Measurements from ENCODE around the gene NRCAM.

DNA sequence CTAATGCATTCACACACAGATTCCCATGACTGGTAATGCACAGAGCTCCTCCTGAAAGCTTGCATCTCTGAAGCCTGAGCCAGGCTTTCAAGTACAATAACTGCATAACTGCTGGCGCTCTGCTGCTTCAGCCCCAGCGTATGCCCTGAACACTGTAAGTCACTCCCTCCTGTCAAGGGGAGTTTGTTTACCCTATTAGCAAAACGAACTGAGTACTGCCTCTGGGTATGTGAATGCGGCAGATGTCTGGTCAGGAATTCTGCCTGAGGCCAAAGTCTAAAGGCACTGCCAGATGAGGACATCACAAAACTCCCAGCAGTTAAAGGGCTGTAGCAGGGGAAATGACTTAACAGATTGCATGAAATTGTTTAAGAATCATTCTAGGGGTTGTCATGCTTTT lies 97.7 kb downstream of the NRCAM start:
- TF ChIP-seq, protein P1, sequence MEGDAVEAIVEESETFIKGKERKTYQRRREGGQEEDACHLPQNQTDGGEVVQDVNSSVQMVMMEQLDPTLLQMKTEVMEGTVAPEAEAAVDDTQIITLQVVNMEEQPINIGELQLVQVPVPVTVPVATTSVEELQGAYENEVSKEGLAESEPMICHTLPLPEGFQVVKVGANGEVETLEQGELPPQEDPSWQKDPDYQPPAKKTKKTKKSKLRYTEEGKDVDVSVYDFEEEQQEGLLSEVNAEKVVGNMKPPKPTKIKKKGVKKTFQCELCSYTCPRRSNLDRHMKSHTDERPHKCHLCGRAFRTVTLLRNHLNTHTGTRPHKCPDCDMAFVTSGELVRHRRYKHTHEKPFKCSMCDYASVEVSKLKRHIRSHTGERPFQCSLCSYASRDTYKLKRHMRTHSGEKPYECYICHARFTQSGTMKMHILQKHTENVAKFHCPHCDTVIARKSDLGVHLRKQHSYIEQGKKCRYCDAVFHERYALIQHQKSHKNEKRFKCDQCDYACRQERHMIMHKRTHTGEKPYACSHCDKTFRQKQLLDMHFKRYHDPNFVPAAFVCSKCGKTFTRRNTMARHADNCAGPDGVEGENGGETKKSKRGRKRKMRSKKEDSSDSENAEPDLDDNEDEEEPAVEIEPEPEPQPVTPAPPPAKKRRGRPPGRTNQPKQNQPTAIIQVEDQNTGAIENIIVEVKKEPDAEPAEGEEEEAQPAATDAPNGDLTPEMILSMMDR (IDR thresholded peaks at IDR 0.05), result no peak
- TF ChIP-seq POLR2A (IDR thresholded peaks at IDR 0.05), result no peak

Measured in adrenal gland (tissue), 5 donors.